Caki2 (cell line): ENCODE results near the gene SLC1A1. TPM values are rescaled to one million over a fixed set of nuclear protein-coding genes. Genes with fewer than 3 reads are reported as not detected.
"Not testable (repeated sequence)": the region's sequence is repeated elsewhere in the genome, so short reads cannot be mapped to it uniquely, and the experiment has no call there.

ENCODE experiments used
- DNase-seq: peaks from one replicate; pipeline ENCODE4 v3.0.0-alpha.2; 2015; ENCODE audit warnings: low read depth
- in situ Hi-C: cut with HindIII; loops from 2 replicates; pipeline ENCODE4 v1.10.0; 2016; ENCODE audit warnings: low sequenced_read_pairs, low pct_unique_long_range_greater_than_20kb, mixed read lengths
- total RNA-seq: library from RNA; depleted of rRNA; stranded (reverse); fragments of >200 nt; shearing (Covaris generic); gene quantifications from 2 replicates; pipeline ENCODE4 v1.2.3, GENCODE V29; 2014; ENCODE audit warnings: low replicate concordance

The SLC1A1 gene
- total RNA-seq, 1 experiment from 2014 or later = 41.6 TPM

DNA sequence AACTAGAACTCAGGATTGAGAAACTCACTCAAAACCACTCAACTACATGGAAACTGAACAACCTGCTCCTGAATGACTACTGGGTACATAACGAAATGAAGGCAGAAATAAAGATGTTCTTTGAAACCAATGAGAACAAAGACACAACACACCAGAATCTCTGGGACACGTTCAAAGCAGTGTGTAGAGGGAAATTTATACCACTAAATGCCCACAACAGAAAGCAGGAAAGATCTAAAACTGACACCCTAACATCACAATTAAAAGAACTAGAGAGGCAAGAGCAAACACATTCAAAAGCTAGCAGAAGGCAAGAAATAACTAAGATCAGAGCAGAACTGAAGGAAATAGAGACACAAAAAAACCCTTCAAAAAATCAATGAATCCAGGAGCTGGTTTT is 43.6 kb downstream of the SLC1A1 start:
- in situ Hi-C loops, DNase-seq: not testable (repeated sequence)

DNA sequence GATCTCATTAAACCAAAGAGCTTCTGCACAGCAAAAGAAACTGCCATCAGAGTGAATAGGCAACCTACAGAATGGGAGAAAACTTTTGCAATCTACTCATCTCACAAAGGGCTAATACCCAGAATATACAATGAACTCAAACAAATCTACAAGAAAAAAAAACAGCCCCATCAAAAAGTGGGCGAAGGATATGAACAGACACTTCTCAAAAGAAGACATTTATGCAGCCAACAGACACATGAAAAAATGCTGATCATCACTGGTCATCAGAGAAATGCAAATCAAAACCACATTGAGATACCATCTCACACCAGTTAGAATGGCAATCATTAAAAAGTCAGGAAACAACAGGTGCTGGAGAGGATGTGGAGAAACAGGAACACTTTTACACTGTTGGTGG is 45.9 kb downstream of the SLC1A1 start:
- in situ Hi-C loops, DNase-seq: not testable (repeated sequence)

DNA sequence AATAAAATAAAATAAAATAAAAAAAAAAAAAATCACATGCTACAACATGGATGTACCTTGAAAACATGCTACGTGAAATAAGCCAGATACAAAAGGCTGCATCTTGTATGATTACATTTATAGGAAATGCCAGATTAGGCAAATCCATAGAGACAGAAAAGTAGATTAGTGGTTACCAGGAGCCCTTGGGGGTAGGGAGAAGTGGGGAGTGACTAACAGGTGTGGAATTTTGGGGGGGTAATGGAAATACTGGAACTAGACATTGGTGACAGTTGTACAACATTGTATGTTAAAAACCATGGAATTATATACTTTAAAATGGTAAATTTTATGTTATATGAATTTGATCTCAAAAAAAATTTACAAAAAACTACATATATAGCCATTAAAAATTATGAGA is 47.3 kb downstream of the SLC1A1 start:
- DNase-seq = no peak
- in situ Hi-C loops = no loop called here

- in situ Hi-C loops = no loop called here
- no peak for DNase-seq
Observed at GRCh38 chr9:4538107-4538506, 47.8 kb downstream of the SLC1A1 start.

DNA sequence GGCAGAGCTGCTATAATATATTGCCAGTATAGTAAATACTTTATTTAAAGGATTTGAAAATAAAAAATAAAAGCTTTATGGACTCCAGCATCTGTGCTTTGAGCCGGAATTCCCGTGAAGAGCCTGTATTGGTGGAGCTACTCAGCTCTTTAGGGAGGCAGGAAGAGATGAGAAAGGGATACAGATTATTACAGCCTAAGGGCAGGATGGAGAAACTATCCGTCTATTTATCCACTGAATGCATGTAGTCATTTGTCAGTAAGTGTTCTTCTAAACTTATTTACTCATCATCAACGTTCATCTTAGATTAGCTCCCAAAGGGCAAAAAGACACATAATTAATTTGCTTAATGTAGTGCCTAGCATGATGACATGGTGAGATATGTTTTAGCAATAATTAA is 48.4 kb downstream of the SLC1A1 start:
- in situ Hi-C loops = no loop called here
- DNase-seq = no peak

DNA sequence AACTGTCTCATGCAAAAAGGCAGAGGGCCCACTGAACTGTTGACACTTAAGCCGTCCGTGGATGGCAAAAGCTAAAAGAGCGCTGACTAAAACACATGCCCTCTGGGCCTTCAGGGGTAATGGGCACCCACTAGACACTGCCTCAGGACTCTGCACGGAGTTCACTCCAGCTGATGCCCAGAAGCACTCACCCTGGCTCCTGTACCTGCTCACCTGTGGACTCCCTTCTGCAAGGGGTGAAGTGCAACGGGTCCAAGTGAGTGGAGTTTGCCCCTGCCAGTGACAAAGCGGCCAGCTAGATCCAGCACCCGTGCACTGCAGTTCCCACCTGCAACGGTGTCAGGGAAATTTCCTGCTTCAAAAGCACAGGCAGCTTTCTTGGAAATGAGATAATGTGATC is 50.2 kb downstream of the SLC1A1 start:
- DNase-seq = no peak
- in situ Hi-C loops = no loop called here

GRCh38 chr9:4541281-4541680 is 51.0 kb downstream of the SLC1A1 start:
- in situ Hi-C loops = no loop called here
- no peak for DNase-seq

DNA sequence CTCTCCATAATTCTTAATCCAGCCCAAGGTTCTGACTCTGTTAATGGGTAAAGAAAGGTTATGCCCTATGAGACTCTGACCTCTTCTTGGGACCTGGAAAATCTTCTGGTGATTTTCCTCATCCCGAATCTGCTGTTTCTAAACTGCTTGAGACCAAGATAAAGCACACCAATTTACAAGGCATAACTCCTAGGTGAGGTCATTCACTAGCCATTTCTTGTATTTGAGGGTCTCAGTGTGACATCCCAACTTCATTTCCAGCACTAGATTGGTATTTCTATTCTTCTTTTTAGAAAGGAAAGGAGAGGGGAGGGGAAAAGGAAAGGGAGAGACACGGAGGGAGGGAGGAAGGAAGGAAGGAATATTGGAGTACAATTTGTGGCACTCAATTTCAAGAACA is 51.6 kb downstream of the SLC1A1 start:
- in situ Hi-C loops = no loop called here
- no peak for DNase-seq

DNA sequence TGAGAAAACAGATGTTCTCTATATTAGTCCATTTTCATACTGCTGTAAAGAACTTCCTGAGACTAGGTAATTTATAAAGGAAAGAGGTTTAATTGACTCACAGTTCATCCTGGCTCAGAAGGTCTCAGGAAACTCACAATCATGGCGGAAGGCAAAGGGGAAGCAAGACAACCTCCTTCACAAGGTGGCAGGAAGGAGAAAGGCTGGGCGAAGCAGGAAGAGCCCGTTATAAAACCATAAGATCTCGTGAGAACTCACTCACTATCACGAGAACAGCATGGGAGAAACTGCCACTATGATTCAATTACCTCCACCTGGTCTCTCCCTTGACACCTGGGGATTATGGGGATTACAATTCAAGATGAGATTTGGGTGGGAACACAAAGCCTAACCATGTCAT is 54.4 kb downstream of the SLC1A1 start:
- DNase-seq, in situ Hi-C loops: not testable (repeated sequence)

DNA sequence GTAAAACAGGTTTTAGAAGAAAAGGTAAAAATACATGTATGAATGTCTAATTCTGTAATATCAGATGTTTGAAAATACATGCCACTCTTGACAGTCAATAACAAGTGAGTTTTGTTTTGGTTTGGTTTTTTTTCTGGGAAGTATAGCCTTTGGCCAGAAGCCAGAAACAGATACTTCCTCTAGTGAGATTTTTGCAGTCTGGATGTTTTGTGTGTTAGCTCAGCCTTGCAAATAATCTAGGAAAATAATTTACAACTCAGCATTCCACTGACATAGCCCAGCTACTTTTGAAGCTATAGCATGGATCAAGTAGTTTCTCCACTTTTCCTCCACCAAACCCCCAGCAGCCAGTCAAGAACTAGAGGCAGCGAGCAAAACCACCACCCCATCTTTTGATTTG is 56.7 kb downstream of the SLC1A1 start:
- peak; percentile 33 for DNase-seq
- in situ Hi-C loops = no loop called here

GRCh38 chr9:4548811-4549725 is 58.8 kb downstream of the SLC1A1 start:
- in situ Hi-C loops = no loop called here
- DNase-seq = no peak

DNA sequence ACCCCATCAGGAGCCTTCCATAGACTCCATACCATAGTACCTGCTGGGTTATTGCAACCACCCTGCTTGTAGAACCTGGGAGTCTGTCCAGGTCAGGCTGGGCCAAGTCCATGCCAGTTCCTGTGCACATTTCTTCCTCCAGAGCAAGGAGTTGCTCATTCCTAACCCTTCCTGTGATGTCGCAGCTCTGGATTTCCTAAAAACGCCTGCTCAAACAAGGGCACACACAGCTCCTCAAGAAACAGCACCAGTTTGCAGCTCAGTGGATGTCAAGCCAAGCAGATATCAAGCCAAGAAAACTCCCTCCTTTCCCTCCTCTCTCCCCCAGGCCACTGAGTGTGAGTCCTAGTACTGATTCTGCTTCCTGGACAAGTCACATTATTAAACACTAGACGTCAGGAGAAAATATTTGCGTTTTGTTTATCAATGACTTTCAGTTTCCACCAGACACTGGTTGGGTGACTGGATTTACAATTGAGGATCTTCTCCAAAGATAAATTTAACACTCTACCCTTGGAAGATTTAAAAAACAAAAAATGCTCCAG is 59.6 kb downstream of the SLC1A1 start:
- in situ Hi-C loops = no loop called here
- no peak for DNase-seq

DNA sequence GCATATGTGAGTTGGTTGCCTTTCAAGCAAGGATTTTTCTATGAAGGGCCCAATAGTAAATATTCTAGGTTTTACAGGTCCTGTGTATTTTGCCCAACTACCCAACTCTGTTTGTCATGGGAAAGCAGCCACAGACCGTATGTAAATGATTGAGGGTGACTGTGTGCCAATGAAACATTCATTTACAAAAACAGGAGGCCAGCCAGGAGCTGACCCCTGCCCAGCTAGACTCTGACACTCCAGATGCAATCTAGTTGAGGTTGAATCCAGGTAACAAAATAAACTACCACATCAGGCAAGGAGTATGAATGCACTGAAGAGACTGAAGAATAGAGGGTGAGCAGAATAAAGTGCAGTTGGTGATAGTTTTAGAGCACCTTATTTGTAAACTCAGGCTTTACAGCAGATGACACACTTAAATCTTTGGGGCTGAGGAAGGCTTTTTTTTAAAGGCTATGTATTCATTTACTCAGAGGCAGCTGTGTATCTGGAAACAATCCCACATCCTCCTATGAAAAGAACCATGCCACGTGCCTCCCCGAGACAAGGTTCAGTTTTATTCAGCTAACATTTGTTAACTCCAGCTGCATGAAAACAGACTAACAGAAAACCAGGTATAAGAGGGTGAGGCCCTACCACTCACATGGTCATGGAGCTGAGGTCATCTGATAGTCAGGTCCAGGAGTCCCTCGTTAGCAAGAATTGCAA is 60.7 kb downstream of the SLC1A1 start:
- in situ Hi-C loops = no loop called here
- DNase-seq = no peak

DNA sequence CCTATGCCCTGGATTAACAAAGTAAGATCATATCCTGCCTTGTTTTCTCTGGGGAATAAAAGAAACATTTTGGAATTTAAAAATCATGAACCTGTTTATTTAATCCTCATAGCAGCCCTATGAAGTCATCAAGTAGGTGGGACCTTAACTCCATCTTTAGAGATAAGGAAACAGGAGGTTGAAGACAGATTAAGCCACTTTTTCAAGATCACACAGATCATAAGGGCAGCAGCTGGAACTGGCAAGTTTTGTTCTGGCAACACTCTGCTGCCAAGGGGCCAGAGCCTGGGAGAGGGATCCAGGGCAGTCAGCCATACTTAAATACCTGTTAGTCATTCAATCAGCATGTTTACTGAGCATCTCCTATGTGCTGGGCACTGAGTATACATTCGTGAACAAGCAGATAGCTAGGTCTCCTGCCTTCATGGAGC is 63.7 kb downstream of the SLC1A1 start:
- in situ Hi-C loops = no loop called here
- peak; percentile 62 for DNase-seq

GRCh38 chr9:4555236-4555635 is 65.0 kb downstream of the SLC1A1 start:
- in situ Hi-C loops = no loop called here
- DNase-seq = peak; percentile 77

DNA sequence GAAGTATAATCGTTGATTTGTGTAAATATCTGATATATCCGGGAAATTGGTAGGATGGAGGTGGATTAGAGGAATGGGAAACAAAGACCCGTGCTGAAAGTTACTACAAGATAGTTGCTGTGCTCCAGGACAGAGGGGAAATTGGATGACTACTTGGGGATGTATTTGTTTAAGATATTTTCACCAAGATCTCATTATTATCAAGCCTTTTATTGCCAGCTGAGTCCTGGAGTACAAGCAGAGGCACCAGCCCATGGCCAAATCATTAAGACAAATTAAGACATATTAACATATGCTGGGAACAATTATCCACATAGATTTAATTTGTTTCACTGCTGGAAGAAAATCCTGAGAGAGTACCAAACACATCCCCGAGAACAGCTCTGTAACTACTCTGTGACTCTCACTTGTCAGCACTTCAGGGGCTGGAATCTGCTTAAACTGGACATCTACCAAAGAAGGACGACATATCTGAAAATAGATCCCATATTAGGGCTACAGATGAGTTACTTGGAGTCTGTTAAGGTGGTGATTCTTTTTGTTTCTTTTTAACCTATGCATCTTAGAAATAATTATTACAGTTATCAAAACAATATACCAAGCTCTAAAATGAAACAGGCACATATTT is 68.2 kb downstream of the SLC1A1 start:
- in situ Hi-C loops = no loop called here

GRCh38 chr9:4559261-4560182 is 69.3 kb downstream of the SLC1A1 start:
- no peak for DNase-seq
- in situ Hi-C loops = no loop called here

More for the DNA sequence above, 68.2 kb downstream of the SLC1A1 start:
- no peak for DNase-seq

GRCh38 chr9:4563105-4563504 is 72.8 kb downstream of the SLC1A1 start:
- in situ Hi-C loops = no loop called here

More at GRCh38 chr9:4563105-4563504, 72.8 kb downstream of the SLC1A1 start:
- DNase-seq = no peak
